NT2/D1 (cell line): ENCODE results near the gene ARMC9.

Experiments used
- YY1 ChIP-seq: IDR thresholded peaks from 2 replicates; pipeline ENCODE4 v1.6.1; 2011; ENCODE audit not compliant: insufficient read length, insufficient read depth
- ZNF274 ChIP-seq: IDR thresholded peaks from 2 replicates; pipeline ENCODE4 v1.6.1; 2011; ENCODE audit warnings: mild to moderate bottlenecking, low read depth, low read length

DNA sequence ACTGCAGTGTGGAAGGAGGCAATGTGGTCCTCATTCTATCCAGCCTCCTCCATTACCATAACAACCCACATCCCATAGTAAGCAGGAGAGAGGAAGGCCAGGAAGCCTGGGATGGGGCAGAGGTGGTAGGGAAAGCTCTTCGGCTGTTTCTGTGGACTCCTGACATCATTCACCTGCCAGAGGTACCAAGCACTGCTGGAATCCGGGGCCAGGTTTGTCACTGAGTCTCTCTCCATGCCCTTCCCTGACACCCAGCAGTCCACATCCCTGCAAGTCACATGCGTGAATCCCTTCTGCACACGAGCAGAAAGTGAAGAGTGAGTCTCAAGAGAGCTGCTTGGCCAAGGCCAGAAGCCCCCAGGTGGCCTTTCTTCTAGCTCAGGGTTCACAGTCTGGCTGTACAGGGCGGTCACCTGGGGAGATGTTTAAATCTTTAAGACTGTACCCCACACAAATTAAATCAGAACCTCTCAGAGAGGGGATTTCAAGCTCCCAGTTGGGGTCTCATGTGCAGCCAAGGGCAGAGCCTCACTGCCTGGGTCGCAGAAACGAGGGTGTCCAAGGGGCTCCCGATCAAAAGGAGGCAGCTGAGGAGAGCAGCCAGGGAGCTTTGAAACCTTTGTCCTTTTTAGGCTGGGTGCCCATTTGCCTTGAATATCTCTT, 94.2 kb downstream of the ARMC9 start:
- TF ChIP-seq YY1 (no peak), ZNF274 (no peak)
